ENCODE measurements around the gene FOXN3.

GRCh38 chr14:89399594-89400068, 17.4 kb downstream of the FOXN3 start:
- TF ChIP-seq POLR2A (IDR thresholded peaks at IDR 0.05; ENCODE audit: low read depth, low read length) (no peak), POLR2AphosphoS5 (IDR thresholded peaks at IDR 0.05; ENCODE audit: insufficient read depth, low read depth, low read length) (no peak), MAX (IDR thresholded peaks at IDR 0.05; ENCODE audit: insufficient read depth, insufficient read length) (no peak), EZH2 (IDR thresholded peaks at IDR 0.05; ENCODE audit: borderline replicate concordance, low read depth, low read length, severe bottlenecking) (no peak), MYC (IDR thresholded peaks at IDR 0.05; ENCODE audit: low read depth, low read length) (no peak), JUN (IDR thresholded peaks at IDR 0.05; ENCODE audit: borderline replicate concordance, insufficient read depth, insufficient read length, low read depth) (no peak)
- TF ChIP-seq, protein P1, sequence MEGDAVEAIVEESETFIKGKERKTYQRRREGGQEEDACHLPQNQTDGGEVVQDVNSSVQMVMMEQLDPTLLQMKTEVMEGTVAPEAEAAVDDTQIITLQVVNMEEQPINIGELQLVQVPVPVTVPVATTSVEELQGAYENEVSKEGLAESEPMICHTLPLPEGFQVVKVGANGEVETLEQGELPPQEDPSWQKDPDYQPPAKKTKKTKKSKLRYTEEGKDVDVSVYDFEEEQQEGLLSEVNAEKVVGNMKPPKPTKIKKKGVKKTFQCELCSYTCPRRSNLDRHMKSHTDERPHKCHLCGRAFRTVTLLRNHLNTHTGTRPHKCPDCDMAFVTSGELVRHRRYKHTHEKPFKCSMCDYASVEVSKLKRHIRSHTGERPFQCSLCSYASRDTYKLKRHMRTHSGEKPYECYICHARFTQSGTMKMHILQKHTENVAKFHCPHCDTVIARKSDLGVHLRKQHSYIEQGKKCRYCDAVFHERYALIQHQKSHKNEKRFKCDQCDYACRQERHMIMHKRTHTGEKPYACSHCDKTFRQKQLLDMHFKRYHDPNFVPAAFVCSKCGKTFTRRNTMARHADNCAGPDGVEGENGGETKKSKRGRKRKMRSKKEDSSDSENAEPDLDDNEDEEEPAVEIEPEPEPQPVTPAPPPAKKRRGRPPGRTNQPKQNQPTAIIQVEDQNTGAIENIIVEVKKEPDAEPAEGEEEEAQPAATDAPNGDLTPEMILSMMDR (IDR thresholded peaks at IDR 0.05; ENCODE audit: extremely low read depth in 1 of 2, insufficient read depth in 1 of 2, low read depth in 1 of 2, low read length in 2 of 2): no peak
